ENCODE data around the gene ZBTB4.
"Not testable (repeated sequence)": the region's sequence is repeated elsewhere in the genome, so short reads cannot be mapped to it uniquely, and the experiment has no call there.

The ZBTB4 gene

GRCh38 chr17:7469843-7470242 is 9.6 kb downstream of the ZBTB4 start:
- not testable (repeated sequence) for FAIRE-seq

- FAIRE-seq, result no peak
These were observed 10.5 kb downstream of the ZBTB4 start for GRCh38 chr17:7468804-7469389.

GRCh38 chr17:7468290-7468689 is 11.1 kb downstream of the ZBTB4 start:
- no peak for FAIRE-seq

- no peak for FAIRE-seq
These were observed 11.9 kb downstream of the ZBTB4 start for GRCh38 chr17:7467498-7467897.

DNA sequence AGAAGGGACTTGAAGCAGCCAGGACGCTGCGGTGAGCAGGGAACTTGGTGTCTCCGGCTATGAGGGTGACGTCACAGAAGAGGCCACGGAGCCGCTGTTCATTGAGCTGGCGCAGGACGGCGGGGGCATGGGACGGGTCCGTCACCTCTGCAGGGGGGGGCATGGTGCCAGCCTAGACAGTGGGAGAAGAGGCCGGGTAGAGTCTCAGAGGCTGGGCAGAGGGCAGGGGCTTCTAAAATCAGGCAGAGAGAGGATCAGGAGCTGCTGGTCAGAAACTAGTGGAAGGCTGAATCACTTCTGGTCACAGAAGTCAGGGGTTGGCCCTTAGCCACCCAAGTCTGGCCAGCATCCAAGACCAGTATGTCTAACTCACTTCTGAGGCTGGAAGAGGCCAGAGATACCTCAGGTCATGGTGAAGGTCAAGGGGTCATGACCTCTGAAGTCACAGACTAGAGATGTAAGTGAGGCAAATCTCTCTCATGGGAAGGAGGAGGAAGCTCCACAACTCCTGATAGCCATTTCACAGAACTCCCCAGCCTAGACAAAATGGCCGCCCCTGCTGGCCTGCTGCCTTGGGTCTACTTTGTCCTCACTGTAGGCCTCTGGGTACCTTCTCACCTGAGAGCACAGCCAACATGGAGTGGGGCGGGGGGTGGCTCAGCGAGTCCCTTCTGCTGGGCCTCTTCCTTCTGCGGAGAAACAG is 12.6 kb downstream of the ZBTB4 start:
- FAIRE-seq, result no peak

DNA sequence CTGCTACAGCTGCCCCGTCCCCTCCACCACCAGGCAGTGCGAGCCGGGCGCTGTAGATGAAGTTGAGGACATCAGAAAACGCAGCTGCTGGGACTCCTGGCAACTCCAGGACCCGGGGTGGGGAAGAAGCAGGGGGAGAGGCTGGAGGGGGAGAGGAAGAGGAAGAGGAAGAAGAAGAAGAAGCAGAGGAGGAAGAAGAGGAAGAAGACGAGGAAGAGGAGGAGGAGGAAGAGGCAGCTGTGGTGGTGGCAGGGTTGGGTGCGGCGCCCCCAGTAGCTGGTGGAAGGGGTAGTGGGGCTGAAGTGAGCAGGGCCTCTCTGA is 13.2 kb downstream of the ZBTB4 start:
- FAIRE-seq, result no peak

GRCh38 chr17:7465597-7466275 is 13.7 kb downstream of the ZBTB4 start:
- FAIRE-seq, result no peak

GRCh38 chr17:7464081-7464480 is 15.3 kb downstream of the ZBTB4 start:
- FAIRE-seq, result no peak

DNA sequence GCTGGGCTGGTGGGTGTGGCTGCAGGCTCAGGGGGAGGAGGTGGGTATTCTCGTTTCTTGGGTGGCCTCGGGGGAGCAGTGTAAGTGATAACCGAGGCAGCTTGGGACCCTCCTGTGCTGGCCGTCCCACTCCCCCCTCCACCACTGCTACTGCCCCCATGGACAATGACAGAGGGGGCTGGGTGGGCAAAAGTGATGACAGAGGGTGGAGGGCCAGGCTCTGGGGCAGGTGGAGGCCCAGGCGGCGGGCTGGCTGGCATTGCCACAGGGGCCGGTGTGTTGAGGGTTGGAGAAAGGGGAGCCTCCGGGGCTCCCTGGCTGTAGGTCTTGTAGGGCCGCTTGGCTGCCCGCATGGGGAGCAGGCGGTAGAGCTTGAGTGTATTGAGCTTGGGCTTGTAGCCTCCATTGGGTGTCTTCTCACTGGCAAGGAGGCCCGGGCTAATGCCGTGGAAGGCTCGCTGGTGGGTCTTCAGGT is 16.0 kb downstream of the ZBTB4 start:
- FAIRE-seq, result no peak

DNA sequence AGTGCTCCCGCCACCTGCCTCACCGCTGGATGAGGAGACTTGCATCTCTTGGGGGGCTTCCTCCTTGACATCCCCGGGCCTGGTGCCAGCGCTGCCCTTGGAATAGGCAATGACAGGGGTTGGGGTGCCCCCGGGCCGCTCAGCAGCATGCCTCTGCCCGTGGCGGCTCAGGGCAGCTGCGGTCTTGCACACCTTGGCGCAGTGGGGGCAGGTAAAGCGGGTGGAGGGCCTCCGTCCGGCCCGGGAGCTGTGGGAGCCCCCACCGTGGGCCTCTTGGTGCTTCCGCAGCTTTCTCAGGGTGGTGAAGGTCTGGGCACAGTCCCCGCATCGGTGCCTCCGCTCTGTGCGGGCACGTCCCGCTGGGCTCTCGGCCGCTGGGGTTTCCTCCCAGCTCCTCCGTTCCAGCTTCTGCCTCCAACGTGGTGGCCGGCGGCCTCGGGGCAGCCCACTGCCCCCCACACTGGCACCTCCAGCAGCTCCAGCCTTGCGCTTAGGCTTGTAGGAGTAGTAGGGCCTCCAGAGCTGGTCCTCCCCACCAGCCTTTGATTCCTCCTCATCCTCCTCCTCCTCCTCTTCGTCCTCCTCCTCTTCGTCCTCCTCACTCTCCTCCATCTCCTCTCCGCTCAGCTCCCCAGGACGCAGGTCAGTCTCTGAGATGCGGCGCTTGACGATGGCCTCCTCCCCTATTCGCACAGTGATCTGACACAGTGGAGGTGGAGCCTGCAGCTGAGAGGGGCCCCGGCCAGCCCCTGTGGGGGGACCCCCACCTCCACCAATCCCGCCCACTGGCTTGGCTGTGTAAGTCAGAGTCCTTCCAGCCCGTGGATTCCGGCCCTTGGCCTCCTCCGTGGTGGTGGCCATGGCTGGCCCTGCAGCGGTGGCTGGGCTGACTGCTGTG is 16.7 kb downstream of the ZBTB4 start:
- FAIRE-seq, result no peak

GRCh38 chr17:7460850-7461660 is 18.4 kb downstream of the ZBTB4 start:
- no peak for FAIRE-seq

GRCh38 chr17:7459961-7460545 is 19.4 kb downstream of the ZBTB4 start:
- no peak for FAIRE-seq

DNA sequence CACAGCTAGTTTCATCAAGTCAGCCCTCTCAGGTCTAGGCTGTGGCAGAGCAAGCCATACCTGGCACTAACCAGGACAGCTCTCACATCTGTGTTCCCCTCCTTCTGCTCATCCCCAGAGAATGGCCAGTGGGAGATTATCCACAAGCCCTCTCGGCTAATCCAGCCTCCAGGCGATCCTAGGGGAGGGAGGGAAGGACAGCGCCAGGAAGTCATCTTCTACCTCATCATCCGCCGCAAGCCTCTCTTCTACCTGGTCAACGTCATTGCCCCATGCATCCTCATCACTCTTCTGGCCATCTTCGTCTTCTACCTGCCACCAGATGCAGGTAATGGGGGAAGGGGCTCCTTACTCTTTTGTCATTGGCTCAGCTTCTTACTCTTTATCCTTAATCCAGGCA is 31.0 kb downstream of the ZBTB4 start:
- FAIRE-seq, result no peak

DNA sequence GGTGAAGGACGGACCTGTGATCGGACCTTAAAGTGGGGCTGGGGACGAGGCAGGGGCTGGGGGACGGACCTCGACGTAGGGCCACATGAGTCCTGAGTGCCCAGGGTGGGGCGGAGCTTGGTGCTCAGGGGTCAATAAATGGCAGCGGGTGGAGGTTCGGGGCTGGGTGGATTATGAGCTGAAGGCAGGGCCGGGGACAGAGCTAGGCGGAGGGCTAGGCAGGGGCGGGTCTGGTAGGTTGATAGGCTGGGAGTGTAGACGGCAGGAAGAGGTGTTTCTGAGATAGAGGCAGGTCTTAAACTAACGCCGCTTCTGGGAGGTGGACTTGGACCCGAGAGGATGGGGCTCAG is 33.8 kb downstream of the ZBTB4 start:
- FAIRE-seq, result no peak

- FAIRE-seq, result no peak
These were observed 34.5 kb downstream of the ZBTB4 start, which contains the start of gene CHRNB1 for GRCh38 chr17:7444682-7445618. TSS of gene CHRNB1 (plus strand) at chr17:7445061. CDS start at chr17:7445128, 67 bp downstream.

- FAIRE-seq, result no peak
These were observed 35.6 kb downstream of the ZBTB4 start for GRCh38 chr17:7443499-7444485.

GRCh38 chr17:7442142-7442541 is 37.3 kb downstream of the ZBTB4 start:
- FAIRE-seq, result no peak

- no peak for FAIRE-seq
These were observed 38.2 kb downstream of the ZBTB4 start for GRCh38 chr17:7441266-7441665.

- FAIRE-seq, result no peak
These were observed 38.6 kb downstream of the ZBTB4 start for GRCh38 chr17:7440834-7441195.
